GM19397 (cell line): ENCODE results near the gene LRG1.

Experiments
- ATAC-seq: cut with Tn5 transposase; IDR thresholded peaks from one replicate; pipeline ENCODE4 v1.9.1; 2021; ENCODE audit warnings: mild to moderate bottlenecking, moderate library complexity; ENCODE audit not compliant: unreplicated experiment

The LRG1 gene

DNA sequence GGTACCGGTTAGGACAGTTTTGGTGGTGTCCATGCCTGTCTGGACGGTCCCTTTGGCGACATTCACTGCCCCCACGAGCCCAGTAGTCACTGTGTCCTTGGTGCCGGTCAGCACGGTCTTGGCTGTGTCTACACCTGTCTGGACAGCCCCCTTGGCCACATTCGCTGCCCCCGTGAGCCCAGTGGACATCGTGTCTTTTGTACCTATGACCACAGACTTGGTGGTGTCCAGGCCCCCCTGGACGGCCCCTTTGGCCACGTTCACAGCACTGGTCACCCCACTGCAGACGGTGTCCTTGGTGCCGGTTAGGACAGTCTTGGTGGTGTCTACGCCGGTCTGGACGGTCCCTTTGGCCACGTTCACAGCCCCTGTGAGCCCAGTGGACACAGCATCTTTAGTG, 27.8 kb downstream of the LRG1 start:
- no peak for ATAC-seq

- ATAC-seq = no peak
Observed at GRCh38 chr19:4511300-4512054, 28.4 kb downstream of the LRG1 start.

GRCh38 chr19:4510435-4511255, 29.2 kb downstream of the LRG1 start:
- ATAC-seq = no peak

DNA sequence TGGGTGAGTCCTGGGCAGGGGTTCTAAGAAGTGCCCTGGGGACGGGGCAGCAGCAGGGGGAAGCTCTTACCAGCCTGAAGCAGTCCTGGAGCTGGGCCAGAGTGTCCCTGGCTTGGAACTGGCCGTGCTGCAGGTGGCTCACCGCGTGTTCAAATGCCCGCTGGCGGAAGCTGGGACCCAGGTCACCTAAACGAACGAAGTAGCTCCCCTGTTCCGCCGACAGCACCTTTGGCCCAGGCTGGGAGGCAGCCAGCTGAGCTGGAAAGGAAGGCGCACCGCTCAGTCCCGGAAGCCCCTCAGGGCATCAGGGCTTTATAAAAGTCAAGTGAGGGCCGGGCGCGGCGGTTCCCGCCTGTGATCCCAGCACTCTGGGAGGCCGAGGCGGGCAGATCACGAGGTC, 31.1 kb downstream of the LRG1 start:
- ATAC-seq = no peak

GRCh38 chr19:4507804-4508203, 32.0 kb downstream of the LRG1 start:
- ATAC-seq = no peak

DNA sequence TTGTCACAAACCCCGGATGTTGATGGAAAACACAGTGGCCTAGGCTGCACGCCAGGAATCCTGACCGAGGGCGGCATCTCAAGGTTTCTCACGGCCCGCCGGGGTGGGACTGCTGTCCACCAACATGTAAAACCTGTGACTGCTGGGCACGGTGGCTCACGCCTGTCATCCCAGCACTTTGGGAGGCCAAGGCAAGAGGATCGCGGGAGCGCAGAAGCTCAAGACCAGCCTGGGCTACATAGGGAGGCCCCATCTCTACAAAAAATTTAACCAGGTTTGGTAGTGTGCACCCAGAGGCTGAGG, 32.7 kb downstream of the LRG1 start:
- no peak for ATAC-seq

DNA sequence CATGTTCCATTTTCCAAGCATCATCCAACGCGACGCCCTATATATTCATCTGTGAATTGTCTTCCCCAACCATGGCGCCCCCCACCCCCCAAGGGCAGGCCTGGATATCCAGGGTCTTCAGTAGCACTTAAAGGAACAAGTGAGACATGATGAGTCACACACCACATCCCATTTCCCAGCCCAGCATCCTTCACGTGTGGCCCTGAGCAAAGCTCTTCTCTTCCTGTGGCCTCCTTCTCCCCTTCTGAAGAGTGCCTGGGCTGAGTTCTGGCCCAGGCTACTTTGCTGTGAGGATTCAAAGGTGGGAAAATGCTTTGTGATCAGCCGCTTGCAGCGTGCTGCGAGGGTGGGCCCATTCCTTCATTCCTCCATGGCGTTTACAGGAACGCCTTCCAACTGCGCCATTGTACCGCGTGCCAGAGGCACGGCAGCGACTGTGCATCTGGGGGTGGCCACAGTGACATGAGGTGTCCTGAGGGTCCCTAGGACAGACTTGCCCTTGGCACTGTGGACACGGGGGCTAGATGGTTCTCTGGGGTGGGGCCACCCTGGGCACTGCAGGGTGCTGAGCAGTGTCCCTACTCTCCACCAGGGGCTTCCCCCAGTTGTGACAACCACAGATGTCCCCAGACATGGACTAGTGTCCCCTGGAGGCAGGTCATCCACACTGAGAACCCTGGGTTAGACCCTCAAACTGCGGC, 33.2 kb downstream of the LRG1 start:
- ATAC-seq = no peak

DNA sequence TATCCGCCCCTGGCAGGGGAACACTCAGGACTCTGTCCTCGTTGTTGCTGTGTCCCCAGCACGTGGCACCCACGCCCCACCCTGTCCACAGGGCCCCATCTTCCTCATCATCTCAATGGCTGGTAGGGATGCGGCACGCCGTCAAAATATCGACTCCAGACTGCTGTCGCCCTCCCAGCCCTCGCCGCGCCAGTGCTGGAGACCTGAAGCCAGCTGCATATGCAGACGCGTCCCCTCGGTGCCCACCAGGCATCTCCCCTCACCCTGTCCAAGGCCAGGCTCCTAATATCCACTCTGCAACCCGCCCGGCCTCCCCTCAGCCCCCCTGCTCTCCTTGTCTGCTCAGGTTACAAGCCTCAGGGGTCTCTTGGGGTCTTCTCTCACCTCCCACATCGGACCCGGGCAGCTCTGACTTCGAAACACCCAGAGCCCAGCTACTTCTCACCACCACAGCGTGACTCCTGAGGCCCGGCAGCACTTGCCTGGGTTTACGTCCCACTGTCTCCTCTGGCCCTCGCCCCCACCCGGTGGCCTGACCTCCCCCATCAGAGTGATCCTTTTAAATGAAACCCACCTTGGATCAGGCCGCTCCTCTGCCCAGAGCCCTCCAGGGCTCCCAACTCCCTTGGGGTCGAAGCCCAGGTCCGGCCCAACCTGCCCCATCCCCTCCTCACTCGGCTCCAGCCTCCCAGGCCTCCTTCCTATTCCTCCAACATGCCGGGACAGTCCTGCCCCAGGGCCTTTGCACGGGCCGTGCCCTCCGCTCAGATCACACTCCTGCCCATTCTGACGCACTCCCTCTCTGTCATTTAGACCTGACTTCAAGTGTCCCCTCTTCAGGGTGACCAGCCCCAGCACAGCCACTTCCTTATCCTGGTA, 34.0 kb downstream of the LRG1 start:
- no peak for ATAC-seq

DNA sequence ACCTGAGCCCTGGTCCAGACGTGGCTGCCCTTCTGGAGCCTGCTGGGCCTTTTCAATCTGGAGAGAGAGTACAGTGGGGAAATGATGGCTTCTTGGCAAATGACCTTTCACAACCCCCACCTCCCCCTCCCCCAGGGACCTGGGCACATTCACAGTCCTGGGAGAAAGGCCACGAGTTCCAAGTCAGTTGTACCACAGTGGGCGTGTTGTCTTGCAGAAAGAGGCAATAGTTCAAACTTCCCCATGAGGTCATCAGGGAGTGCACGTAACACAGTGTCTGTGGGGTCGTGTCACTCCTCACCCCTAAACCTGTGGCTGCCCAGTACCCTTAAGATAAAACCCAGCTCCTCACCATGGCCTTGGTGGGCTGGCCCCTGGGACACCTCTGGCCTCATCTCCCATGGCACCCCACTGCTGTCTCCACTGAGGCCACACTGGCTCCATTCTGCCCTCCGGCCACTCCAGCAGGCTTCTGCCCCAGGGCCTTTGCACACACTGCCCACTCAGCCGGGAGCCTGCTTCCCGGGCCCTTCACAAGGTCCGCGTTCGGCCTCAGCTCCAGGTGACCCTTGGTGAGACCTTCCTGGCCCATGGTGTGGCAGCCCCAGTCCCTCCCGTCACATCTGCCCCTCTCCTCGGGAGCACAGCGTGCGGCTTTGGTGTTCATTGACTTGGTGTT, 34.8 kb downstream of the LRG1 start:
- no peak for ATAC-seq

- no peak for ATAC-seq
Observed at GRCh38 chr19:4504297-4504701, 35.5 kb downstream of the LRG1 start.

DNA sequence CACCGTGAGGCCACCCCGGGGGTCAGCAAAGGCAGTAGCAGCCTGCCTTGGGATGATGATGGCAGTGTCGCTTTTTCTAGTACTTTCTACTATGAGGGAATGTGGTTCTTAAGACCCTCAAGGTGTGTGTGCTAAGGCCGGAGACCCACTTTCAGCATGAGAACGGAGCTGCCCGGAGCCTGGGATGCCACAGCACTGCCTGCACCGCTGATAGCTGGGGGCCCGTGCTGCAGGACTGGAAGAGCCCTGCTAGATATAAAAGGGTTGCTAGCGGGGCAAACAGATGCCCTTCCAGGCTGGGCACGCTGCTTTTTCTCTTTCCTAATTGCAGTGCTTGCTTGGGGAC, 36.0 kb downstream of the LRG1 start:
- ATAC-seq = no peak

- no peak for ATAC-seq
Observed at GRCh38 chr19:4503132-4503824, 36.6 kb downstream of the LRG1 start.

GRCh38 chr19:4502282-4503131, 37.3 kb downstream of the LRG1 start:
- no peak for ATAC-seq

- no peak for ATAC-seq
Observed at GRCh38 chr19:4501691-4502090, 38.1 kb downstream of the LRG1 start.

GRCh38 chr19:4500841-4501591, 38.8 kb downstream of the LRG1 start:
- no peak for ATAC-seq

- no peak for ATAC-seq
Observed at GRCh38 chr19:4499855-4500254, 40.0 kb downstream of the LRG1 start.

DNA sequence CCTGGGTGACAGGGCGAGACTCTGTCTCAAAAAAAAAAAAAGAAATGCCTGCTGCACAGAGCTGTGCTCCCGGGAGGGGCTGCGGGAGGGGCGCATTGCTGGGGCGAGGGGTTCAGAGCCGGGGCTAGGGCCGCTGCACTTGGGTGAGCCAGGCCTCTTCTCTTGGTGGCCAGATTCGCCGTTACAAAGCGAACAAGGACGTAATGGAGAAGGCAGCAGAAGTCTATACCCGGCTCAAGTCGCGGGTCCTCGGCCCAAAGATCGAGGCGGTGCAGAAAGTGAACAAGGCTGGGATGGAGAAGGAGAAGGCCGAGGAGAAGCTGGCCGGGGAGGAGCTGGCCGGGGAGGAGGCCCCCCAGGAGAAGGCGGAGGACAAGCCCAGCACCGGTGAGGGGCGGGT, 40.5 kb downstream of the LRG1 start:
- no peak for ATAC-seq

DNA sequence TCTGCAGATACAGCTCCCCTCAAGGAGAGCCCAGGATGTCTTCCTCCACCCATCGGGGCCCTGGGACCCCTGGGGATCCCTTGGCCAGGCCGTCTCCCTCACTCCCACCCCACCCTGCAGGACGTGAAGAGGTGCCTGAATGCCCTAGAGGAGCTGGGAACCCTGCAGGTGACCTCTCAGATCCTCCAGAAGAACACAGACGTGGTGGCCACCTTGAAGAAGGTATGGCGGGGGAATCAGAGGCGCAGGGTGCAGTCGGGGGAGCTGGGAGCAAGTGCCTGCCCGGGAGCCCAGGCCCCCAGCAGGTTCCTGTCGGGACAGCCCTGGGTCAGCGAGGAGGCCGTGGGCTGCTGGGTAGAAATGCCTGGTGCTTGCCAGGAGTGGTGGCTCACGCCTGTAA, 41.1 kb downstream of the LRG1 start:
- no peak for ATAC-seq
